NCI-H1694 (cell line): ENCODE measurements around the gene ATN1.
A peak's percentile ranks its signal among the peaks of the same experiment; 100 is the strongest.
"Not testable (repeated sequence)": the region's sequence is repeated elsewhere in the genome, so short reads cannot be mapped to it uniquely, and the experiment has no call there.

Experiments
- DNase-seq: peaks from one replicate; lab custom pipeline; 2025; lab: John Stamatoyannopoulos, UW

The ATN1 gene

GRCh38 chr12:6903722-6904121 is 24.0 kb upstream of the ATN1 start:
- no peak for DNase-seq

- peak; percentile 99 for DNase-seq
Observed at GRCh38 chr12:6904280-6905276, 23.2 kb upstream of the ATN1 start, which contains the start of gene LRRC23. Gene LRRC23, plus strand, starts transcription at chr12:6904822. Its CDS starts 812 bp downstream, at chr12:6905634.

GRCh38 chr12:6905414-6906040 is 22.2 kb upstream of the ATN1 start:
- no peak for DNase-seq

GRCh38 chr12:6908141-6908540 is 19.6 kb upstream of the ATN1 start:
- not testable (repeated sequence) for DNase-seq

- no peak for DNase-seq
Observed at GRCh38 chr12:6909421-6910145, 18.2 kb upstream of the ATN1 start.

- no peak for DNase-seq
Observed at GRCh38 chr12:6912164-6912935, 15.4 kb upstream of the ATN1 start.

GRCh38 chr12:6914246-6914946 is 13.4 kb upstream of the ATN1 start, which contains the start of gene ENO2:
Gene ENO2, plus strand, starts transcription at chr12:6914580. Its CDS starts 1,253 bp downstream, at chr12:6915833.
- DNase-seq: peak; percentile 33

- DNase-seq: no peak
Observed at GRCh38 chr12:6914947-6915788, 12.6 kb upstream of the ATN1 start.

GRCh38 chr12:6915789-6916285 is 11.9 kb upstream of the ATN1 start:
- no peak for DNase-seq

- DNase-seq: no peak
Observed at GRCh38 chr12:6916426-6917200, 11.1 kb upstream of the ATN1 start.

GRCh38 chr12:6917491-6918231 is 10.1 kb upstream of the ATN1 start:
- no peak for DNase-seq

GRCh38 chr12:6919588-6919987 is 8.2 kb upstream of the ATN1 start:
- no peak for DNase-seq

- DNase-seq: no peak
Observed at GRCh38 chr12:6921539-6921938, 6.2 kb upstream of the ATN1 start.

- no peak for DNase-seq
Observed at GRCh38 chr12:6921996-6922946, 5.5 kb upstream of the ATN1 start.

- no peak for DNase-seq
Observed at GRCh38 chr12:6923003-6923732, 4.6 kb upstream of the ATN1 start.

GRCh38 chr12:6923851-6924250 is 3.9 kb upstream of the ATN1 start:
- no peak for DNase-seq

GRCh38 chr12:6925239-6925539 is 2.6 kb upstream of the ATN1 start:
- DNase-seq: peak; percentile 19
